Measurements from ENCODE around the gene KRT74.

KRT74 gene

DNA sequence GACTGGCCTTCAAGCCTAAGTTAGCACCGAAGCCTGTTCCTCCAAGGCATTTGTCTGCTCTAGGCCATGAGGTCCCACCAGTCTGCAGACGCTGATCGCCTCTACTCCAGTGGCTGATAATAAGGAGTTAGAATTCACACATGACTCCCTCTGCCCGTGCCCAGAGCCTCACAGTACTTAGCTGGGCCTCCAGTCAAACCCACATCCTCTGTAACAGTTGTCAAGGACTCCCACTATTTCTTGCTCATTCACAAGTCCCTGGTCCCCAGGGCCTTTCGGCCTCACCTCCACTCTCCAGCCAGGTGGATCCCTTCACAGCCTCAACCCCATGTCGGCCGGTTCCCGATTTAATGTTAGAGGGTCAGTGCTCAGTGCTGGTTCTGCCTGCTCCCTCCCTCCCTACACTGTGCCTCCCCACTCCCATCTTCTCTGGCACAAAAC, 47.1 kb downstream of the KRT74 start:
- H3K27ac ChIP-seq: no peak overlapping the region
- TF ChIP-seq CTCF (IDR thresholded peaks at IDR 0.05) (no peak), ZFX (IDR thresholded peaks at IDR 0.05; ENCODE audit: borderline replicate concordance) (no peak)

- TF ChIP-seq ZFX (IDR thresholded peaks at IDR 0.05; ENCODE audit: borderline replicate concordance): no peak
- no peak for TF ChIP-seq CTCF (IDR thresholded peaks at IDR 0.05)
- no peak overlapping the region for H3K27ac ChIP-seq
Observed at GRCh38 chr12:52525661-52526499, 47.8 kb downstream of the KRT74 start.

- no peak overlapping the region for H3K27ac ChIP-seq
- TF ChIP-seq ZFX (IDR thresholded peaks at IDR 0.05; ENCODE audit: borderline replicate concordance) (no peak), CTCF (IDR thresholded peaks at IDR 0.05) (no peak)
Observed at GRCh38 chr12:52524898-52525591, 48.6 kb downstream of the KRT74 start.

- no peak overlapping the region for H3K27ac ChIP-seq
Observed at GRCh38 chr12:52524241-52524897, 49.3 kb downstream of the KRT74 start.

DNA sequence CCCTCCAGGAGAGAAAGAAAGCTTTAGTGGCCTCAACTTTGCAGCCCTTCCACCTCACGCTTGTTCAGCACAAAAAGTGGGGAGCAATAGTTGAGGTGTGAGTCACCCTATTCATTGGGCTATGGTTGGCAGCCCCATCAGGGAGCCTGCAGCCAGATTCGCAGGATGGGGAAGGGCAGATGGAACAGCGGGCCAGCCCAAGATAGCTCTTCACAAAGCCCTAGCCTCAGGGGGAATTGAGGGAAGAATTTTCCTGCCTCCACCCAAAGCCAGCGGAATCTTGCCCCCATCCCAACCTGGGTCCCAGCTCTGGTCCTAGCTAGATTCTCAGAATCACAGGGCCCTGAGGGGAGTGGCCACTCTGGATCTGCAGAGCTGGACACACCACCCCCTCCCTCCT, 49.8 kb downstream of the KRT74 start:
- no peak overlapping the region for H3K27ac ChIP-seq
- TF ChIP-seq ZFX (IDR thresholded peaks at IDR 0.05; ENCODE audit: borderline replicate concordance): no peak
- no peak for TF ChIP-seq CTCF (IDR thresholded peaks at IDR 0.05)

More at GRCh38 chr12:52524241-52524897, 49.3 kb downstream of the KRT74 start:
- TF ChIP-seq ZFX (IDR thresholded peaks at IDR 0.05; ENCODE audit: borderline replicate concordance) (no peak), CTCF (IDR thresholded peaks at IDR 0.05) (no peak)

- TF ChIP-seq CTCF (IDR thresholded peaks at IDR 0.05) (no peak), ZFX (IDR thresholded peaks at IDR 0.05; ENCODE audit: borderline replicate concordance) (no peak)
- H3K27ac ChIP-seq: no peak overlapping the region
Observed at GRCh38 chr12:52522346-52523011, 51.2 kb downstream of the KRT74 start.

All from 22Rv1 (cell line).